Spleen (tissue), 7 donors: Measurements from ENCODE around the gene GATA6.

ENCODE experiments used
- CTCF ChIP-seq, 11 experiments: fragments of 200-600 bp in 7 of 11; fragments of 450-650 bp in 4 of 11; sonication (generic) in 4 of 11; IDR thresholded peaks in 8 of 11; conservative IDR thresholded peaks in 3 of 11; 1 replicate in 7 of 11; 2 replicates in 4 of 11; pipeline versions ENCODE4 v1.4.0 to v1.8.0; 2016 to 2021; ENCODE audit warnings: antibody characterized with exemption in 11 of 11, inconsistent platforms in 4 of 11, mild to moderate bottlenecking in 1 of 11
- POLR2AphosphoS5 ChIP-seq, 3 donors: sonication (generic); formaldehyde crosslinking; IDR thresholded peaks; one replicate each; pipeline ENCODE4 v1.5.1; 2017; ENCODE audit warnings: antibody characterized with exemption in 3 of 3
- donor health status: DM: no; HTN: no; CAD: no; lungs with moderate emphysema.
- donor health status: DM: no; HTN: no; CAD: no.
- donor health status: DM: no; HTN: no; CAD: no.

DNA sequence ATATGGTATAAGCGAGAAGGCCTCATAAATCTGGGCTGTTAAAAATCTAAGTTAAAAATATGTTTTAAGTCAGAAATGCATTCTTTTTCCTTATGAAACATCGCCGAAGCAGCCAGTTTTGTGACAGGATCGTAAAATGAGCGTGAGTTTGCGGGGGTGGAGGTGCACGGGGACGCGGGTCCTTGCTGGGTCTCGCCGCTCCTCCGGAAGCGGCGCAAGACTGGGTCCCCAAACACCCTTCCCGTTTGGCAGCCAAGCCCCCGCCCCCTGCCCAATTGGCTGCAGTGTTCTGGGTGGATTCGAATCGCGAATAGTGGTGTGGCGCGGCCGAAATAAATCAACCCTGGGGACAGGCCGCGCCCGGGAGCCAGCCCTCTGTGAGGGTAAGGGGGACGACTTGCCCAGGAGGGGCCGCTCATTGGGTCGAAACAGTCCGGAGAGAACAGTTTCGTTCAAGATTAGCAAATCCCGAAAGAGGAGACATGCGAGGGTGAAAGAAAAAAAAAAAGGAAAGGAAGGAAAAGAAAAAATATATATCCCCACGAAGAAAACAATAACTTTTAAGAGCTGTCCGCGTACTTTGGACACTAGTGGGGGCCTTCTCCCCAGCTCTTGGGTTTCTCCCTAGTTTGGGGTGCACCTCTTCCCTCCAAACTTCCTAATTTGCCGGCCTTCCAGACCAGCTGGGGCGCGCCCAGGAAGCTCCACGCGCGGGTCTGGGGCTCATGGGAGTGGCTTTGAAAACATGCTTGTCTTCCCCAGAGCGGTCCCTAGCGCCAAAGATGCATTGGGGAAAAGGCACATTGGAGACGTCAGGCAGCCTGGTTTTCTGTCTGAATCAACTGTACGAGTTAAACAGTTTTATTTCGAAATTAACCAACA is 3.1 kb upstream of the GATA6 start:
- TF ChIP-seq CTCF (IDR thresholded peaks at IDR 0.05 in 8 of 11, conservative IDR thresholded peaks at IDR 0.05 in 3 of 11) = no peak
- peak; percentile 54 to 83 (median 79) for TF ChIP-seq POLR2AphosphoS5 (IDR thresholded peaks at IDR 0.05)
